ENCODE measurements around the gene PPP1CB. TPM values are rescaled to one million over a fixed set of nuclear protein-coding genes. Genes with fewer than 3 reads are reported as not detected.

The PPP1CB gene
- total RNA-seq, 2 experiments from 2014 or later: 153 to 218 TPM

GRCh38 chr2:28818053-28818452 is 66.4 kb downstream of the PPP1CB start:
- no peak for DNase-seq
- H3K4me3 Mint-ChIP-seq: no peak overlapping the region
- no peak overlapping the region for H3K27ac Mint-ChIP-seq
- CTCF ChIA-PET: no interaction called here
- peaks cover 10% of the 10 kb centered on the region for H3K4me1 Mint-ChIP-seq
- no peaks in the 10 kb centered on the region for H3K36me3 Mint-ChIP-seq
- H3K9me3 Mint-ChIP-seq (ENCODE audit: low read depth): no peaks in the 10 kb centered on the region
- H3K27me3 Mint-ChIP-seq: no peaks in the 10 kb centered on the region
- ATAC-seq: no peak

DNA sequence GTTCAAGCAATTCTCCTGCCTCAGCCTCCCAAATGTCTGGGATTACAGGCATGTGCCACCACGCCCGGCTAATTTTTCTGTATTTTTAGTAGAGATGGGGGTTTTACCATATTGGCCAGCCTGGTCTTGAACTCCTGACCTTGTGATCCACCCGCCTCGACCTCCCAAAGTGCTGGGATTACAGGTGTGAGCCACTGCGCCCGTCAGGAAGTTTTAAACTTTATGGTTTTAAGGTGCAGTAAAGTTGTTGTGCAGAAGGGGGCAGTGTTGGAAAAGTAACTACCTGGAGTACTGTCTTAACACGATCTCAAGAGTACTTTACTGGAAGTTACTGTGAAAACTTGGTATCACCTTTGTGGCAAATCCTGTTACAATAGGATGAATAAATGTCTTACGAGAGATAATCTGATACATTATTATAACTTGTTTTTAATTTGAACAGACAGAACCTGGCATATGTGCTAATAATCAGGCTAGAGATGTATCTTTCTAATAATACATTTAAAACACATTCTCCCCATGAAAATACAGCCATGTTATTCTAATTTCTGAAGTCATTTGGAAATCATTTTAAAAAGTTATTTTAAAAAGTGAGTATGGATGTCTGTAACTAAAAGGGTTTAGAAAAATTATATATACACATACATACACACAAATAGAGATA is 69.8 kb downstream of the PPP1CB start:
- CTCF ChIA-PET: interaction anchor here (0.6 to 2.8 kb wide), 18 partner anchors 10 to 262 kb away, joined by 3 to 14 read pairs (median 3); partner anchors contain the start of genes SPDYA, TRMT61B and WDR43
- DNase-seq: peak; percentile 71
- Mint-ChIP-seq H3K4me3 (no peak overlapping the region), H3K9me3 (ENCODE audit: low read depth) (no peaks in the 10 kb centered on the region), H3K36me3 (no peaks in the 10 kb centered on the region), H3K27me3 (no peaks in the 10 kb centered on the region), H3K27ac (no peak overlapping the region), H3K4me1 (peaks cover 10% of the 10 kb centered on the region)
- ATAC-seq: peak; percentile 87

- H3K4me3 Mint-ChIP-seq: no peak overlapping the region
- CTCF ChIA-PET: interaction anchor here (0.6 to 2.8 kb wide), 7 partner anchors 11 to 228 kb away, joined by 3 to 14 read pairs (median 3); partner anchors contain the start of genes TRMT61B and WDR43
Measured at GRCh38 chr2:28822036-28822435, 70.4 kb downstream of the PPP1CB start.

DNA sequence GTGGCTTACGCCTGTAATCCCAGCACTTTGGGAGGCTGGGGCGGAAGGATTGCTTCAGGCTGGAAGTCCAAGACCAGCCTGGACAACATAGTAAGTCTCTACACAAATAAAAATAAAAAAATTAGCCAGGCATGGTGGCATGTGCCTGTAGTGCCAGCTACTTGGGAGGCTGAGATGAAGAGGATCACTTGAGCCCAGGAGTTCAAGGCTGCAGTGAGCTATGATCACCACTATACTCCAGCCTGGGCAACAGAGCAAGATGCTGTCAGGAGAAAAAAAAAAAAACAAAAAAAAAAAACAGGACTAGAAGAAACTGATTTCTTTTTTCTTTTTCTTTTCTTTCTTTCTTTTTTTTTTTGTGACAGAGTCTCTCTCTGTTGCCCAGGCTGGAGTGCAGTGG is 72.6 kb downstream of the PPP1CB start:
- CTCF ChIA-PET: interaction anchor here (0.7 kb wide), 1 partner anchor 16 kb away, joined by 3 read pairs; no protein-coding TSS in a partner anchor
- H3K9me3 Mint-ChIP-seq (ENCODE audit: low read depth): no peaks in the 10 kb centered on the region
- no peaks in the 10 kb centered on the region for H3K27me3 Mint-ChIP-seq
- DNase-seq (no peak), ATAC-seq (no peak)
- H3K4me1 Mint-ChIP-seq: peaks cover 9% of the 10 kb centered on the region
- H3K27ac Mint-ChIP-seq: no peak overlapping the region
- H3K36me3 Mint-ChIP-seq: peaks cover 2% of the 10 kb centered on the region
- H3K4me3 Mint-ChIP-seq: no peak overlapping the region

More at GRCh38 chr2:28822036-28822435, 70.4 kb downstream of the PPP1CB start:
- Mint-ChIP-seq H3K36me3 (no peaks in the 10 kb centered on the region), H3K4me1 (peaks cover 5% of the 10 kb centered on the region), H3K27me3 (no peaks in the 10 kb centered on the region), H3K9me3 (ENCODE audit: low read depth) (no peaks in the 10 kb centered on the region), H3K27ac (no peak overlapping the region)
- DNase-seq: no peak
- ATAC-seq: no peak

GRCh38 chr2:28824870-28825269 is 73.2 kb downstream of the PPP1CB start:
- Mint-ChIP-seq H3K4me3 (no peak overlapping the region), H3K36me3 (peaks cover 2% of the 10 kb centered on the region), H3K27ac (no peak overlapping the region), H3K4me1 (peaks cover 9% of the 10 kb centered on the region), H3K27me3 (no peaks in the 10 kb centered on the region), H3K9me3 (ENCODE audit: low read depth) (no peaks in the 10 kb centered on the region)
- ATAC-seq (no peak), DNase-seq (no peak)
- CTCF ChIA-PET: interaction anchor here (0.9 kb wide), 1 partner anchor 259 kb away, joined by 5 read pairs; no protein-coding TSS in a partner anchor

DNA sequence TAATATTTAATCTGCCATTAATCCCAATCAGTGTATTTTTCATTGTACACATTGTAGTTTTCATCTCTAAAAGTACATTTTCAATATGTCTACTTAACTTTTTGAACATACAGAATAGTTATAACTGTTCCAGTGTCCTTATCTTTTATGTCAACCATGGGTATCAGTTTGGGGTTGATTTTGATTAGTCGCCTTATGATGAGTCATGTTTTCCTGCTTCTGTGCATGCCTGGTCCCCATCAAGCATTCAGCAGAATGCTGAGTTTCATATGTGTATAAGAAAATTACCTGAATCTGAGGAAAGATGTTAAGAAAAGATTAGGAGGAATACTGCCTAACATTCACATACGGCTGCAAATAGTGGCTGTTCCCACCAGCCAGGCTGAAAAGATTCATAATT is 76.8 kb downstream of the PPP1CB start:
- Mint-ChIP-seq H3K27ac (no peak overlapping the region), H3K36me3 (peaks cover 2% of the 10 kb centered on the region), H3K4me3 (no peak overlapping the region), H3K9me3 (ENCODE audit: low read depth) (no peaks in the 10 kb centered on the region), H3K4me1 (peaks cover 7% of the 10 kb centered on the region), H3K27me3 (no peaks in the 10 kb centered on the region)
- DNase-seq (no peak), ATAC-seq (no peak)
- CTCF ChIA-PET: no interaction called here

DNA sequence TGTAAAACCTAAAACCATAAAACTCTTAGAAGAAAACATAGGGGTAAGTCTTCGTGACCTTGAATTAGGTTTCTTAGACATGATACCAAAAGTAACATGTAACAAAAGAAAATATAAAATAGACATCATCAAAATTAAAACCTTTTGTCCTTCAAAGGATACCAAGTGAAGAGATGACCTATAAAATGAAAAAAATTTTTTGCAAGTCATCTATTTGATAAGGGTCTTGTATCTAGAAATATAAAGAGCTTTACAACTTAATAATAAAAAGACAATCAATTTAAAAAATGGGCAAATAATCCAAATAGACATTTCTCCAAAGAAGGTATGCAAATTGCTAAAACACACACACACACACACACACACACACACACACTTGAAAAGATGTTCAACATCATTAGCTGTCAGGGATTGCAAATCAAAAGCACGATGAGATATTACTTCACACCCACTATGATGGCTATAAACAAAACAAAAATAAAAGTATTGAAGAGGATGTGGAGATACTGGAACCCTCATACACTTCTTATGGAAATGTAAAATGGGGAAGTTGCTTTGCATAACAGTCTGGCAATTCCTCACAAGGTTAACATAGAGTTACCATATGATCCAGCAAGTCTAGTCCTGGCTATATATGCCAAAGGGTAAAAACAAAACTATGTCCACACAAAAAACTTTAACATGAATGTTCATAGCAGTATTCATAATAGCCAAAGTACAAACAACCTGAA is 82.3 kb downstream of the PPP1CB start:
- no peak overlapping the region for H3K4me3 Mint-ChIP-seq
- no peaks in the 10 kb centered on the region for H3K36me3 Mint-ChIP-seq
- H3K27ac Mint-ChIP-seq: no peak overlapping the region
- ATAC-seq (no peak), DNase-seq (no peak)
- H3K27me3 Mint-ChIP-seq: peaks cover 3% of the 10 kb centered on the region
- CTCF ChIA-PET: no interaction called here
- H3K4me1 Mint-ChIP-seq: no peaks in the 10 kb centered on the region
- H3K9me3 Mint-ChIP-seq (ENCODE audit: low read depth): no peaks in the 10 kb centered on the region

DNA sequence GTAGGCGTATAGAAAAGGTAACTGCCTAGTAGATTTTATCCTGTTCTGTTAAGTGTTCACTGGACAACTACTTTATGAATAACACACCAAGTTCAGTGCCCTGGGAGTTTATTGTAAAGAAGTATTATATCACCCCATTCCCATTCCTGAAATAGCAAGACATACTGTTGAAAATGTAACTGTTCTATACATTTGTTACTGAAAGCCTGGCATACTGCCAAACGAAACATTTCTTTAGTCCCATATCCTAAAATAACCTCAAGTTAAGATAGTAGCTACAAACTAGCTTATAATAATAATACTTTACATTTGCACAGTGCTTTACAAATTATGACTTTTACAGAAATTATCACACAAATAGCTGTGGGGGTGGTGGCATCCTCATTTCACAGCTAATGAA is 84.2 kb downstream of the PPP1CB start:
- H3K9me3 Mint-ChIP-seq (ENCODE audit: low read depth): no peaks in the 10 kb centered on the region
- DNase-seq (no peak), ATAC-seq (no peak)
- CTCF ChIA-PET: interaction anchor here (0.7 to 1.1 kb wide), 2 partner anchors 9 to 269 kb away, joined by 3 to 4 read pairs; no protein-coding TSS in a partner anchor
- no peak overlapping the region for H3K27ac Mint-ChIP-seq
- peaks cover 3% of the 10 kb centered on the region for H3K27me3 Mint-ChIP-seq
- no peak overlapping the region for H3K4me3 Mint-ChIP-seq
- H3K36me3 Mint-ChIP-seq: no peaks in the 10 kb centered on the region
- H3K4me1 Mint-ChIP-seq: no peaks in the 10 kb centered on the region

DNA sequence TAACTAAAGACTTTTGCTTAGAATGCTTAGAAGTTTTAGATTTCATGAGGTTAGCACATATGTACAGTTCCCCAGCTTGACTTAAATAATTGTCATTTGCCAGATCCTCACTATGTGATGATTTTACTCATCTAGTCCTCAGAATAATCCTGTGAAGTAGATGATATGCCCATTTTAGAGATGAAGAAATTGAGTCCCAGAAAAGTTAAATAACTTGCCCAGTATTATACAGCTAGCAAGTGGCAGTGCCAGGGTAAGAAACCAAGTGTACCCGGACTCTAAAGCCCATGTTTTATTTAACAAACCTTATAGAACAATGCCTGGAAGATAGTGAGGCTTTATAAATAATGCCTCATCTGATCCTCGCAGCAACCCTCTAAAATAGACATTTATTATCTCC is 87.3 kb downstream of the PPP1CB start:
- no peaks in the 10 kb centered on the region for H3K9me3 Mint-ChIP-seq (ENCODE audit: low read depth)
- H3K36me3 Mint-ChIP-seq: peaks cover under 1% of the 10 kb centered on the region
- peaks cover 2% of the 10 kb centered on the region for H3K4me1 Mint-ChIP-seq
- DNase-seq: no peak
- CTCF ChIA-PET: no interaction called here
- H3K4me3 Mint-ChIP-seq: no peak overlapping the region
- peaks cover 3% of the 10 kb centered on the region for H3K27me3 Mint-ChIP-seq
- H3K27ac Mint-ChIP-seq: no peak overlapping the region
- no peak for ATAC-seq

- Mint-ChIP-seq H3K27me3 (no peaks in the 10 kb centered on the region), H3K9me3 (ENCODE audit: low read depth) (no peaks in the 10 kb centered on the region), H3K4me3 (no peak overlapping the region), H3K27ac (no peak overlapping the region), H3K36me3 (peaks cover 4% of the 10 kb centered on the region), H3K4me1 (peaks cover 2% of the 10 kb centered on the region)
- CTCF ChIA-PET: no interaction called here
- ATAC-seq (no peak), DNase-seq (no peak)
Measured at GRCh38 chr2:28842042-28842441, 90.4 kb downstream of the PPP1CB start.

Other genes with a start within 250 kb of the PPP1CB start
- gene SPDYA, start 59.0 kb downstream of the PPP1CB start, total RNA-seq: 1 to 10 TPM; 1.6 TPM
- 10 to 100 TPM; 17.4 to 18.8 TPM for gene TRMT61B, start 118.5 kb downstream of the PPP1CB start, total RNA-seq
- 10 to 100 TPM; 70.9 to 89.7 TPM for gene WDR43, start 142.8 kb downstream of the PPP1CB start, total RNA-seq
- gene TOGARAM2, start 229.5 kb downstream of the PPP1CB start, total RNA-seq: 10 to 100 TPM; 15.0 to 23.9 TPM